ENCODE results near the gene GSC. TPM values are rescaled to one million over a fixed set of nuclear protein-coding genes. Genes with fewer than 3 reads are reported as not detected.
"Not testable (repeated sequence)": the region's sequence is repeated elsewhere in the genome, so short reads cannot be mapped to it uniquely, and the experiment has no call there.

GSC gene
- total RNA-seq, 1 donor from 2014 or later, result 2.6 TPM

DNA sequence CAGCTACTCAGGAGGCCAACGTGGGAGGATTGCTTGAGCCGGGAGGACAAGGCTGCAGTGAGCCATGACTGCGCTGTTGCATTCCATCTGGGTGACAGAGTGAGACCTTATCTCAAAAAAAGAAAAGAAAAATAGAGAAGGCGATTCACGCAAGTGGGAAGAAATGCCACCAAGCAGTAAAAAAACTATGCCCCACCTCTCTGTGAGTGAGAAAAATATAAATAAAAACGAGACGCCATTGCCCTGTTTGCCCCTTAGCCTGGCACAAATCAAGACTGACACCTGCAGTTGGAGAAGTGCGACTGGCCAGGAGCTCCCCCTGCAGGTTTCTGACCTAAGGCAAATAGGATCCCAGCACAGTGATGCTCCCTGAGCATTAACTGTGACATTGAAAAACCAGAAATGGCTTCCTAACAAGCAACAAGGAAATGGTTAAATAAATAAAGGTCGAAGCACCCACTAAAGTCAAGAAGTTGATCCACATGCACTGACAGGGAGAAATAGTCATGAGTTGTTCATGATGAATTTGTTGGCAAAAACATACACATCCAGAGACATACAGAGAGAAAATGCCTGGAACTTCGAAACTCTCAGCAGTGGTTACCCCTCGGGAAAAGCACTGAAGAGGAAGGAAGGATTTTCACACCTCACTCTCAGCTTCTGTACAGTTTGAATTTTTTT lies 21.1 kb downstream of the GSC start:
- peaks cover 0 to 8% (median 4%) of the 10 kb centered on the region in 3 donors for H3K27me3 ChIP-seq (ENCODE audit: control insufficient read depth in 3 of 3, insufficient read depth in 3 of 3, low read length in 3 of 3)
- no peaks in the 10 kb centered on the region for H3K36me3 ChIP-seq (ENCODE audit: control insufficient read depth in 3 of 3, insufficient read depth in 3 of 3, low read length in 3 of 3)
- H3K4me3 ChIP-seq (ENCODE audit: low read length in 3 of 3), result no peak overlapping the region
- no peak overlapping the region for H3K27ac ChIP-seq (ENCODE audit: low read depth, low read length)
- no peak overlapping the region for H3K9ac ChIP-seq (ENCODE audit: low read depth in 1 of 3, low read length in 3 of 3)
- no peaks in the 10 kb centered on the region for H3K9me3 ChIP-seq (ENCODE audit: control insufficient read depth in 3 of 3, low read length in 3 of 3)
- H3K4me1 ChIP-seq (ENCODE audit: control insufficient read depth in 3 of 3, insufficient read depth in 3 of 3, low read length in 3 of 3), result peaks cover 11 to 16% (median 12%) of the 10 kb centered on the region in 3 donors

- H3K9ac ChIP-seq (ENCODE audit: low read depth in 1 of 3, low read length in 3 of 3), result no peak overlapping the region
- H3K36me3 ChIP-seq (ENCODE audit: control insufficient read depth in 3 of 3, insufficient read depth in 3 of 3, low read length in 3 of 3), result no peaks in the 10 kb centered on the region
- H3K4me3 ChIP-seq (ENCODE audit: low read length in 3 of 3), result no peak overlapping the region
- H3K27ac ChIP-seq (ENCODE audit: low read depth, low read length), result no peak overlapping the region
- no peaks in the 10 kb centered on the region for H3K9me3 ChIP-seq (ENCODE audit: control insufficient read depth in 3 of 3, low read length in 3 of 3)
- peaks cover 7 to 11% (median 11%) of the 10 kb centered on the region in 3 donors for H3K4me1 ChIP-seq (ENCODE audit: control insufficient read depth in 3 of 3, insufficient read depth in 3 of 3, low read length in 3 of 3)
- H3K27me3 ChIP-seq (ENCODE audit: control insufficient read depth in 3 of 3, insufficient read depth in 3 of 3, low read length in 3 of 3), result peaks cover 0 to 8% (median 4%) of the 10 kb centered on the region in 3 donors
Observed at GRCh38 chr14:94747739-94748138, 22.2 kb downstream of the GSC start.

DNA sequence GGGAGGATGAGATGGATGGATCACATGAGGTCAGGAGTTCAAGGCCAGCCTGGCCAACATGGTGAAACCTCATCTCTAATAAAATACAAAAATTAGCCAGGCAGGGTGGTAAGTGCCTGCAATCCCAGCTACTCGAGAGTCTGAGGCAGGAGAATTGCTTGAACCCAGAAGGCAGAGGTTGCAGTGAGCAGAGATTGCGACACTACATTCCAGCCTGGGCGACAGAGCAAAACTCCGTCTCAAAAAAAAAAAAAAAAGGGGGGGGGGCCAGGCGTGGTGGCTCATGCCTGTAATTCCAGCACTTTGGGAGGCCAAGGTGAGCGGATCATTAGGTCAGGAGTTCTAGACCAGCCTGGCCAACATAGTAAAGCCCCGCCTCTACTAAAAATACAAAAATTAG lies 22.8 kb downstream of the GSC start:
- peaks cover 7 to 11% (median 7%) of the 10 kb centered on the region in 3 donors for H3K4me1 ChIP-seq (ENCODE audit: control insufficient read depth in 3 of 3, insufficient read depth in 3 of 3, low read length in 3 of 3)
- not testable (repeated sequence) for H3K27ac ChIP-seq (ENCODE audit: low read depth, low read length); H3K9me3 ChIP-seq (ENCODE audit: control insufficient read depth in 3 of 3, low read length in 3 of 3); H3K4me3 ChIP-seq (ENCODE audit: low read length in 3 of 3); H3K36me3 ChIP-seq (ENCODE audit: control insufficient read depth in 3 of 3, insufficient read depth in 3 of 3, low read length in 3 of 3); H3K27me3 ChIP-seq (ENCODE audit: control insufficient read depth in 3 of 3, insufficient read depth in 3 of 3, low read length in 3 of 3); H3K9ac ChIP-seq (ENCODE audit: low read depth in 1 of 3, low read length in 3 of 3)

GRCh38 chr14:94746131-94746530 lies 23.8 kb downstream of the GSC start:
- Histone ChIP-seq H3K36me3 (ENCODE audit: control insufficient read depth in 3 of 3, insufficient read depth in 3 of 3, low read length in 3 of 3) (no peaks in the 10 kb centered on the region), H3K27ac (ENCODE audit: low read depth, low read length) (no peak overlapping the region), H3K9ac (ENCODE audit: low read depth in 1 of 3, low read length in 3 of 3) (no peak overlapping the region), H3K27me3 (ENCODE audit: control insufficient read depth in 3 of 3, insufficient read depth in 3 of 3, low read length in 3 of 3) (peaks cover 0 to 4% (median 4%) of the 10 kb centered on the region in 3 donors), H3K9me3 (ENCODE audit: control insufficient read depth in 3 of 3, low read length in 3 of 3) (no peaks in the 10 kb centered on the region), H3K4me3 (ENCODE audit: low read length in 3 of 3) (no peak overlapping the region), H3K4me1 (ENCODE audit: control insufficient read depth in 3 of 3, insufficient read depth in 3 of 3, low read length in 3 of 3) (peaks cover 3 to 4% (median 4%) of the 10 kb centered on the region in 3 donors)

- H3K27ac ChIP-seq (ENCODE audit: low read depth, low read length), result no peak overlapping the region
- H3K4me3 ChIP-seq (ENCODE audit: low read length in 3 of 3), result no peak overlapping the region
- peaks cover 0 to 2% (median 0%) of the 10 kb centered on the region in 3 donors for H3K4me1 ChIP-seq (ENCODE audit: control insufficient read depth in 3 of 3, insufficient read depth in 3 of 3, low read length in 3 of 3)
- peaks cover 0 to 4% (median 0%) of the 10 kb centered on the region in 3 donors for H3K27me3 ChIP-seq (ENCODE audit: control insufficient read depth in 3 of 3, insufficient read depth in 3 of 3, low read length in 3 of 3)
- no peaks in the 10 kb centered on the region for H3K36me3 ChIP-seq (ENCODE audit: control insufficient read depth in 3 of 3, insufficient read depth in 3 of 3, low read length in 3 of 3)
- no peaks in the 10 kb centered on the region for H3K9me3 ChIP-seq (ENCODE audit: control insufficient read depth in 3 of 3, low read length in 3 of 3)
- H3K9ac ChIP-seq (ENCODE audit: low read depth in 1 of 3, low read length in 3 of 3), result no peak overlapping the region
Observed at GRCh38 chr14:94738751-94739150, 31.2 kb downstream of the GSC start.

DNA sequence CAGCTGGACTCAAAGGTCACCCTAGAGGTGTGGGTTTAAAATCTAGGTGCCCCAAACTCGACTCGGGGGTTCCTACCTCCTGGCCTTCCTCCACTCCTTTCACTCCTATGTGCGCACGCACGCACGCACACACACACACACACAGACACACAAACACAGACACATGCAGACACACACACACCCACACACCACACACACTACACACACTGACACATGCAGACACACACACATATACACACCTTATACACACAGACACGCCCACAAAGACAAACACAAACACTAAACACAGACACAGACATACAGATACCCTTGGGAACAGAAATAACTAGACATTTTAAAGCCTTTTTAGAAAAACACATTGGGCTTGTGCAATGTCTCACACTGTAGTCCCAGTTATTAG lies 31.8 kb downstream of the GSC start:
- H3K9me3 ChIP-seq (ENCODE audit: control insufficient read depth in 3 of 3, low read length in 3 of 3), result no peaks in the 10 kb centered on the region
- peaks cover 0 to 2% (median 0%) of the 10 kb centered on the region in 3 donors for H3K4me1 ChIP-seq (ENCODE audit: control insufficient read depth in 3 of 3, insufficient read depth in 3 of 3, low read length in 3 of 3)
- no peak overlapping the region for H3K4me3 ChIP-seq (ENCODE audit: low read length in 3 of 3)
- H3K27ac ChIP-seq (ENCODE audit: low read depth, low read length), result no peak overlapping the region
- H3K9ac ChIP-seq (ENCODE audit: low read depth in 1 of 3, low read length in 3 of 3), result no peak overlapping the region
- H3K27me3 ChIP-seq (ENCODE audit: control insufficient read depth in 3 of 3, insufficient read depth in 3 of 3, low read length in 3 of 3), result peaks cover 0 to 4% (median 0%) of the 10 kb centered on the region in 3 donors
- no peaks in the 10 kb centered on the region for H3K36me3 ChIP-seq (ENCODE audit: control insufficient read depth in 3 of 3, insufficient read depth in 3 of 3, low read length in 3 of 3)

GRCh38 chr14:94728950-94729349 lies 41.0 kb downstream of the GSC start:
- no peak overlapping the region for H3K27ac ChIP-seq (ENCODE audit: low read depth, low read length)
- no peaks in the 10 kb centered on the region for H3K36me3 ChIP-seq (ENCODE audit: control insufficient read depth in 3 of 3, insufficient read depth in 3 of 3, low read length in 3 of 3)
- no peak overlapping the region for H3K9ac ChIP-seq (ENCODE audit: low read depth in 1 of 3, low read length in 3 of 3)
- peaks cover 0 to 3% (median 0%) of the 10 kb centered on the region in 3 donors for H3K27me3 ChIP-seq (ENCODE audit: control insufficient read depth in 3 of 3, insufficient read depth in 3 of 3, low read length in 3 of 3)
- H3K4me1 ChIP-seq (ENCODE audit: control insufficient read depth in 3 of 3, insufficient read depth in 3 of 3, low read length in 3 of 3), result no peaks in the 10 kb centered on the region
- H3K9me3 ChIP-seq (ENCODE audit: control insufficient read depth in 3 of 3, low read length in 3 of 3), result no peaks in the 10 kb centered on the region
- H3K4me3 ChIP-seq (ENCODE audit: low read length in 3 of 3), result no peak overlapping the region

DNA sequence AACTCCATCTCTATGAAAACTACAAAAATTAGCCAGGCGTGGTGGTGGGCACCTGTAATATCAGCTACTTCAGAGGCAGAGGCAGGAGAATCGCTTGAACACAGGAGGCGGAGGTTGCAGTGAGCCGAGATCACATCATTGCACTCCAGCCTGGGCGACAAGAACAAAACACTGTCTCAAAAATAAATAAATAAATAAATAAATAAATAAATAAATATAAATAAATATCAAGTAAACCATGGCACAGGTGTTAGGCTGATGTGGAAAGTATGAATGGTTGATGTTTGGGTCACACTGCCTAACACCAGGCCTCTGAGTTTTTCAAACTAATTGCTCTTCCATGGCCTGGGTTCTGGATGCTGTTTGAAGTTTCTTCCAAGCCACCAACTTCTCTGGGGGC lies 41.5 kb downstream of the GSC start:
- not testable (repeated sequence) for H3K9me3 ChIP-seq (ENCODE audit: control insufficient read depth in 3 of 3, low read length in 3 of 3); H3K27ac ChIP-seq (ENCODE audit: low read depth, low read length); H3K36me3 ChIP-seq (ENCODE audit: control insufficient read depth in 3 of 3, insufficient read depth in 3 of 3, low read length in 3 of 3); H3K9ac ChIP-seq (ENCODE audit: low read depth in 1 of 3, low read length in 3 of 3); H3K4me3 ChIP-seq (ENCODE audit: low read length in 3 of 3); H3K27me3 ChIP-seq (ENCODE audit: control insufficient read depth in 3 of 3, insufficient read depth in 3 of 3, low read length in 3 of 3); H3K4me1 ChIP-seq (ENCODE audit: control insufficient read depth in 3 of 3, insufficient read depth in 3 of 3, low read length in 3 of 3)

DNA sequence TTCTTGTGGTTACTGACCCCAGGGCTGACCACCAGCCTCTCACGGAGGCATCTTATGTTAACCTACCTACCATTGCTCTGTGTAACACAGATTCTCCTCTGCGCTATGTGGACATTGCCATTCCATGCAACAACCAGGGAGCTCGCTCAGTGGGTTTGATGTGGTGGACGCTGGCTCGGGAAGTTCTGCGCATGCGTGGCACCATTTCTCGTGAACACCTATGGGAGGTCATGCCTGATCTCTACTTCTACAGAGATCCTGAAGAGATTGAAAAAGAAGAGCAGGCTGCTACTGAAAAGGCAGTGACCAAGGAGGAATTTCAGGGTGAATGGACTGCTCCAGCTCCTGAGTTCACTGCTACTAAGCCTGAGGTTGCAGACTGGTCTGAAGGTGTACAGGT lies 43.3 kb downstream of the GSC start:
- H3K9me3 ChIP-seq (ENCODE audit: control insufficient read depth in 3 of 3, low read length in 3 of 3); H3K4me1 ChIP-seq (ENCODE audit: control insufficient read depth in 3 of 3, insufficient read depth in 3 of 3, low read length in 3 of 3); H3K9ac ChIP-seq (ENCODE audit: low read depth in 1 of 3, low read length in 3 of 3); H3K27me3 ChIP-seq (ENCODE audit: control insufficient read depth in 3 of 3, insufficient read depth in 3 of 3, low read length in 3 of 3); H3K27ac ChIP-seq (ENCODE audit: low read depth, low read length); H3K36me3 ChIP-seq (ENCODE audit: control insufficient read depth in 3 of 3, insufficient read depth in 3 of 3, low read length in 3 of 3); H3K4me3 ChIP-seq (ENCODE audit: low read length in 3 of 3): not testable (repeated sequence)

DNA sequence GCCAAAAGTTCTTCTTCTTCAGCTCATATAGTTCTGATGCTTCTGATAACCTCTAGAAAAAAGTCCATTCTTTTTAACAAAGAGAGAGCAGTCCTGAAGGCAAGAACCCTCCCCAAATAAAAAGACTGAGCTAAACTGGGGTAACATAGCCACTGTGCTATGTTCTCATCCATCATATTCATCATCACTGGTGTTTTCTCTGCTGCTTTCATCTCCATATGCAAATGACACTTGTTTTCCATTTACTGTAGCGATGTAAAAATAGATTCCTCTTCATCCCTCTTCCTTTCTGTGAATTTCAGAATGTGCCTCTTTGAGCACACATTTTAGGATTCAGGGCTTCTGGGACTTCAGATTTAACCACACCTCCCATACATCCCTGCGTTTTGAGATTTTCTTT lies 44.9 kb downstream of the GSC start:
- H3K27me3 ChIP-seq (ENCODE audit: control insufficient read depth in 3 of 3, insufficient read depth in 3 of 3, low read length in 3 of 3), result peaks cover 0 to 3% (median 0%) of the 10 kb centered on the region in 3 donors
- H3K9ac ChIP-seq (ENCODE audit: low read depth in 1 of 3, low read length in 3 of 3), result no peak overlapping the region
- no peak overlapping the region for H3K4me3 ChIP-seq (ENCODE audit: low read length in 3 of 3)
- H3K4me1 ChIP-seq (ENCODE audit: control insufficient read depth in 3 of 3, insufficient read depth in 3 of 3, low read length in 3 of 3), result no peaks in the 10 kb centered on the region
- H3K27ac ChIP-seq (ENCODE audit: low read depth, low read length), result no peak overlapping the region
- no peaks in the 10 kb centered on the region for H3K36me3 ChIP-seq (ENCODE audit: control insufficient read depth in 3 of 3, insufficient read depth in 3 of 3, low read length in 3 of 3)
- H3K9me3 ChIP-seq (ENCODE audit: control insufficient read depth in 3 of 3, low read length in 3 of 3), result no peaks in the 10 kb centered on the region

Measured in skeletal muscle tissue (tissue), 4 donors.